HTR-8/SVneo (cell line): ENCODE data around the gene MAMLD1.
A peak's percentile ranks its signal among the peaks of the same experiment; 100 is the strongest.
"Not testable (repeated sequence)": the region's sequence is repeated elsewhere in the genome, so short reads cannot be mapped to it uniquely, and the experiment has no call there.

ENCODE experiments used
- DNase-seq: peaks from one replicate; pipeline ENCODE4 v3.0.0; 2011; ENCODE audit warnings: low spot score, mixed read lengths; ENCODE audit not compliant: insufficient read length
- FAIRE-seq: peaks from 2 replicates; lab custom pipeline; 2011; peaks lifted over from hg19 to GRCh38; lab: Jason Lieb, UNC

Gene MAMLD1, protein sequence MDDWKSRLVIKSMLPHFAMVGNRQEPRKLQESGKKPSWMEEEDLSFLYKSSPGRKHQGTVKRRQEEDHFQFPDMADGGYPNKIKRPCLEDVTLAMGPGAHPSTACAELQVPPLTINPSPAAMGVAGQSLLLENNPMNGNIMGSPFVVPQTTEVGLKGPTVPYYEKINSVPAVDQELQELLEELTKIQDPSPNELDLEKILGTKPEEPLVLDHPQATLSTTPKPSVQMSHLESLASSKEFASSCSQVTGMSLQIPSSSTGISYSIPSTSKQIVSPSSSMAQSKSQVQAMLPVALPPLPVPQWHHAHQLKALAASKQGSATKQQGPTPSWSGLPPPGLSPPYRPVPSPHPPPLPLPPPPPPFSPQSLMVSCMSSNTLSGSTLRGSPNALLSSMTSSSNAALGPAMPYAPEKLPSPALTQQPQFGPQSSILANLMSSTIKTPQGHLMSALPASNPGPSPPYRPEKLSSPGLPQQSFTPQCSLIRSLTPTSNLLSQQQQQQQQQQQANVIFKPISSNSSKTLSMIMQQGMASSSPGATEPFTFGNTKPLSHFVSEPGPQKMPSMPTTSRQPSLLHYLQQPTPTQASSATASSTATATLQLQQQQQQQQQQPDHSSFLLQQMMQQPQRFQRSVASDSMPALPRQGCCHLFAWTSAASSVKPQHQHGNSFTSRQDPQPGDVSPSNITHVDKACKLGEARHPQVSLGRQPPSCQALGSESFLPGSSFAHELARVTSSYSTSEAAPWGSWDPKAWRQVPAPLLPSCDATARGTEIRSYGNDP

DNA sequence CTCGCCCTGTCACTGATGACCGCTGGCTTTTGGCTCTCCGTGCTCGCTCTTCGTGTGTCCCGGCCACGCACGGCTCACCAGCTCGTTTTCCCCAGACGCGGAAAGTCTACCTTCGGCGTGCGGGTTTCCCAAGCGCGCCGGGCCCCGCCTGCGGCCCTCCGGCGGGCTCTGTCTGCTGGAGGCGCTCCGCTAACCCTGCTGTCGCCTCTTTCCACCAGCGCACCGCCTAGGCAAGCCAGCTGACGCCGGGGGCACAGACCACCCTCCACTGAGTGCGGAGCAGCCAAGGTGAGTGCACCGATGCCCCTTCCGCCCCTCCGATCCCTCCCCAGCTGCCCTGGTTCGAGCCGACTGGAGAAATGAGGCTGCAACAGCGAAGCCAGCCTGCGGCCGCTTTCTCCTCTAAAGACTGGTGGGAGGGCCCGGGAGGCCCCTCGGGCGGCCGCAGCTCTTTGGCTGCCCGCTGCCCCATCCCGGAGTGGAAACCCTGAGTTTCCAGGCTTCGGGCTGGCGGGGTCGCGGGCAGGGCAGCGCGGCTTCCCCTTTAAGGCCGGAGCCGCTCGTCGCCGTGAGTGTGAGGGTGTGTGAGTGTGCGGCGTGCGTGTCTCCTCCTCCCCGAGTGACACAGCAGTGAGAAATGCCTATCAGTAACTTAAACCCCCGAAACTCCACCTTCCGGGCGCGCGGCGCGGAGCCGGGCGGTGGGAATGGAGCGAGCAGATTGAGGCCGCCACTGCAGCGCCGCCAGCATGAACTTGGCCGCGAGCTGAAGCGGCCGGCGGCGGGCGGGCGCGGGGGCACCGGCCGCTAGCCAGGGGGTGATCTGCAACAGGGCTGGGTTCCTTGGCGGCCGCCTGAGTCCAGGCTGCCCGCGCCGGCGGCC is at the start of gene MAMLD1:
MAMLD1 (plus strand) TSS at position 719 of the 883 bp plus-strand sequence. CDS start 82,200 bp downstream, outside the sequence.
- no peak for DNase-seq
- no peak for FAIRE-seq

DNA sequence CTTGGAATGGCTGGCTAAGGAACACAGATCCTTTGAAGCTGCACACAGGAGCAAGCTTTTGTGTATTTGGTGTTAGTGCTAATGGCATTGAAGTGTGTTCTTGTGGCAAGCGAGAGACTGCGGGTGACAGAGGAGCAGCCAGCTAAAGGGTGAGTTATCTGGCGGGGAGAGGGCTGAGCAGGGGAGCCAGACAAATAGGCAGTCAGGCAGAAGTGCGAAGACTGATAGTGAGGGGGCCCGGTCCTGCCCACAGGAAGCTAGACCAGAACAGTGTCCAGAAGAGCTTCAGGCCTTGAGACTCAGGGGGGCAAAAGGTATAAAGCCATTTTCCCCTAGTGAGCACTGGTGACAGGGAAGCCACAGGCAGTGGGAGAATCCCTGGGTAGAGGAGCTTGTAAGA is 49.6 kb upstream of the MAMLD1 start:
- DNase-seq, result no peak
- no peak for FAIRE-seq

DNA sequence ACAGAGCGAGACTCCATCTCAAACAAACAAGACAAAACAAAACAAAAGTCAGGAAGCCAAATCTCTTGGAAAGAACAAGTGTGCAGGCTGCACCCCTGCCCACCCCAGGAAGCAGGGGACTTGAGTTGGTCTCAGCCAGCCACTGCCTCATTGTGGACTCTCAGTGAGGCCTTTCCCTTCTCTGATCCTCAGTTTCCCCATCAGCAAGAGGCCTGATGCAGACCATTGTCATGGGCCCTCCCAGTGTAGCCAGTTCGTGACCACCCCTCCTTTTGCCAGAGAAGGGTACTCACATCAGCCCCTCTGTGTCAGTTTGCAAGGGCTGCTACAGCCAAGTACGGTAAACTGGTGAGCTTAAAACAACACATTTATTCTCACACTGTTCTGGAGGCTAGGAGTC is 48.9 kb upstream of the MAMLD1 start:
- FAIRE-seq (no peak), DNase-seq (no peak)

DNA sequence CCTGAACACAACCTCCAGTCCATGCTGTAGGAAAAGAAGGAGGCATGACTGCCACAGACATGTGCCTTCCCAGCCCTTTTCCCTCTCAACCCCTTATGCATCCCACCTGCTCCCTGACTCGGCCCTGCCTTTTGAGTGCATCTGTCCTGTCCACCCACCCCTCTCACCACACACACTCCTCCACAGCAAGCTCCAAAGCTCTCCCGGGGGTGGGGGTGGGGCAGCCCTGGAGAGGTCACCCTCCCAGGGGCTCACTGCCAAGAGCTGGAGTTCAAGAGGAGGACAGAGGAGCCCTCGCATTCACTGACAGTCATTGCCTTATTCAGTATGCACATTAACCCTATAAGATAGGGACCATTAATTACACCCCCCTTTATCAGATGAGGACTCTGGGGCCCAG is 46.6 kb upstream of the MAMLD1 start:
- FAIRE-seq (no peak), DNase-seq (no peak)

DNA sequence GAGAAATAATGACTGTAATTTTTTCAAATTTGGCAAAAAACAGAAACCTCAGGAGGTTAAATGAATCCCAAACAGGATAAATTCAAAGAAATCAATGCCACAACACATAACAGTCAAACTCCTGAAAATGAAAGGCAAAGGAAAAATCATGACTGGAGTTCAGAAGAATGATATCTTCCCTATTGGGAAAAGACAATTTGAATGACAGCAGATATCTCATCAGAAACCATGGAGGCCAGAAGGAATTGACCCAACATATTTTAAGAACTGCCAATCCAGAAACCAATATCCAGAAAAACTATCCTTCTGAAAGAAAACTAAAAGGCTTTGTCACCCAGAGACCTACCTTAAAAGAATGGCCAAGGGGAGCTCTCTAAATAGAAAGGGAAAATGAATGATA is 40.1 kb upstream of the MAMLD1 start:
- FAIRE-seq (no peak), DNase-seq (no peak)

DNA sequence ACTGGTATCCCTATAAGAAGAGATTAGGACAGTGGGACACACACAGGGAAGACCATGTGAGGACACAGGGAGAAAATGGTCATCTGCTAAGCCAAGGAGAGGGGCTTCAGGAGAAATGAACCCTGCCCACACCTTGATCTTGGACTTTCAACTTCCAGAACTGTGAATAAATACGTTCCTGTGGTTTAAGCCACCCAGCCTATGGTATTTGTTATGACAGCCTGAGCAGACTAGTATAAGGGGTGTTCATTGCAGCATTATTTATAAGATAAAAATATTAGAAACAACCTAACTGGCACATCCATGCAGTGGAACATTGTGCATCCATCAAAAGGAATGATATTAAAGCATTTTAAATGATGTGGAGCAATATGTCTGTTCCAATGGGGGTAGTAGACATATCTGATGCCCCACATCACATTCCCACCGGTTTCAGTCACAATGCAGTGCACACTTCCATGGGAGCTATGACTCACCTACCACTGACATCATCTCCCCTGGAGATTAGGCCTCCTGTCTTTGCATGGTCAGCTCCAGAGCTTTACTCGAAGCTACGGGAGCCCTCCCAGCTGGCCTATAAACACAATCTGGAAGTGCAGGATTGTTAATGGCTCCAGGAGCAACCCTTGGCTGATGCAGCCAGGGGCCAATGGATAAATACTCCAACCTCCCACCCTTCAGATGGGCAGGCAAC is 38.9 kb upstream of the MAMLD1 start:
- DNase-seq (peak; percentile 37), FAIRE-seq (no peak)

DNA sequence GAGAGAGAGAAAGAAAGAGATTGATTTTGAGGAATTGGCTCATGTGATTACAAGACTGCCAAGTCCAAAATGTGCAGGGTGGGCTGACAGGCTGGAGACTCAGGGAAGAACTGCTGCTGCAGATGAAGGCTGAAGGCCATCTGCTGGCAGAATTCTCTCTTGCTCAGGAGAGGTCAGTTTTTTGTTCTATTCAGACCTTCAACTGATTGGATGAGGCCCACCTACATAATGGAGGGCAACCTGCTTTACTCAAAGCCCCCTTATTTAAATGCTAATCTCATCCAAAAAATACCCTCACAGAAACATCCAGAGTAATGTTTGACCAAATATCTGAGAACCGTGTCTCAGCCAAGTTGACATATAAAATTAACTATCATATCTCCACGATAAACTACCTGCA is 38.2 kb upstream of the MAMLD1 start:
- DNase-seq, result no peak
- FAIRE-seq, result no peak

DNA sequence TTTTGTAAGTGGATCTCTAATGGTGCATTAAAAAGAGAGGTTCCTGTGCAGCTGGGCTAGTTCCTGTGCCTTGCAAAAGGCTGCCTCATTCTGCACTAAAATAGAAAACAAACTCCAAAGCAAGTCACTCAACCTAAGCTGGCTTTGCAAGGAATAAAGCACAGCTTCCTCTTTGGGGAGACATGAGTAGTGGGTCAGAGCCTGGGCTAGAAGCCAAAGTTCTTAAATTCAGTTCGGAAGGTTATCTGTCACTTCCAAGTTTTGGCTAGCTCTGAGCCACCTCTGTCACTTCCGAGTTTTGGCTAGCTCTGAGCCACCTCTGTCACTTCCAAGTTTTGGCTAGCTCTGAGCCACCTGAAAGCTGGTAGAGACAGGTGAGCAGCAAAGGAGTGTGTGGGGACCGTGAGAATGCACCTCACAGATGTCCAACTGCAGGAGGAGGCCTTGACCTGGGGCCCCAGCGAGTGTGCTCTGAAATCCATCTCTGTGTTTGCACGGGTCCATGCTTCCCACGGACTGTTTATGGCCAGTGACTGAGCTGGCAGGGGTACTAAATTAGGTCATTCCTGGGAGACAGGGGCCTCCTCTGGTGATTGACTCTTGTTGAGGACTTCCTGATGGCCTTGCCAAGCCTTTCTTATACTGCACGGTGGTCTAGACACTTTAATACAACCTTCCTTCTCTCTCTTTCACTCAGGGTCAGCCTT is 36.4 kb upstream of the MAMLD1 start:
- no peak for FAIRE-seq

DNA sequence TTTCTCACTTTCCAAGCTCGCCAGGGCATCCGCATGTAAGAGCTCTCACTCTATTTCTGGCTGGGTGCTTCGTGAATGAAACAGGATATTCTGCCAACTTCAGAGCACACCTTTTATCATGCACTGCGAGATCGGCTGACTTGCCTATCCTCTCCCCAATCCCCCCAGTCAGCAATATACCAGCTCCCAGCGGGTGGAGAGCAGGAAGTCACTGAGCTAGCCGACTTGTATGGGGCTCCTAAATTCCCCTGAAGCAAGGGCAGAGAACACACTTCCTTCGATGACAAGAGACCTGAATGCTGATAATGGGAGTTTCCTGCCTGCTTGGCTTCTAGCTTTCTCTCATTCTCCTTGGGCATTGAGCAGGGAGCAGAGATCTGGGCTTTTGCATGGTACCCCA is 33.8 kb upstream of the MAMLD1 start:
- FAIRE-seq (no peak), DNase-seq (no peak)

More for the DNA sequence above, 36.4 kb upstream of the MAMLD1 start:
- DNase-seq, result no peak

DNA sequence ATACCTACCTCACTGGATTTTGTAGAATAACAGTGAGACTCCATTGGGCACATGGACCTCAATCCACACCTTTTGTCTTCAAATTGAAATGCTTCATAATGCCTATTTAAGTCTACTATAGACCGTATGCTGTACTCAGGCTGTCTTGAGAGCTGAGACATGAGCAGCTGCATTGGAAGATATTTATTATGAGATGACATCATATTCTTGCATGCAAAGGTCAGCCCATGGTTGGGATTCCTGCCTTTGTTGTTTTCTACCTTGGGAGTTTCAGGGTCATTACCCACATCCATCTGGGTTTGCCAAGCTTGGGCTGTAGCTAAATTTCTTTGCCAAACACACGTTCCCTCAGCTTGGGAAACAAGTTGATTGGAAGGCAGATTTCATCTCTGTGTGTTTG is 33.2 kb upstream of the MAMLD1 start:
- DNase-seq (no peak), FAIRE-seq (no peak)

DNA sequence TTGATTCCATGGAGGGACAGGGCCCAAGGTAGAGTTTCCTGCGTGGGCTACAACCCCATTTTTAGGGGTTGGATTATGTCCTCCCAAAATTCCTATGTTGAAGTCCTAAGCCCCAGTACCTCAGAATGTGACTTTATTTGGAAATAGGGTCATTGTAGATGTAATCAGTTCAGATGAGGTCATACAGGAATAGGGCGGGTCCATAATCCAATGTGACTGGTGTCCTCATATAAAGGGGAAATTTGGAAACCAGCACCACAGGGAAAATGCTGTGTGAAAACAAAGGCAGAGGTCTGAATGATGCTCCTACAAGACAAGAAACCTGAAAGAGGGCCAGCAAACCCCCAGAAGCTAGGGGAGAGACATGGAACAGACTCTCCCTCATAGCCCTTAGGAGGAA is 31.1 kb upstream of the MAMLD1 start:
- no peak for DNase-seq
- FAIRE-seq, result no peak

DNA sequence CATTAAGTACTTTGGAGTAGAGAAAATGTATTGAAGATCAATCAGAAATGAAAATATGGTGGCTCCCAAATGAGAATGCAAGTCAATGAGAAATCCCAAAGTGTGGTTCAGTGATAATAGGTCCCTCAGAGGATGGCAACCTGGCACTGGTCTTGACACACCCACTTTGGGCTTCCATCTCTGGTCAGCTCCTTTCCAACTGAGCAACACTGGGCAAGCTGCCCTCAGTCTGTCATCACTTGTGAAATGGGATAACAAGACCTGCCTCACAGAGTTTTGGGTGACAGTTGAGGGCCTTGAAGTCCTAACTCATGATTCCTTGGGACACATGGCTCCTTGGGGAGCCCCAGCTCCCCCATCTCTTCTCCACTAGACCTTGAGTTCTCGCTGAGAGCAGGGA is 29.0 kb upstream of the MAMLD1 start:
- DNase-seq (no peak), FAIRE-seq (no peak)

DNA sequence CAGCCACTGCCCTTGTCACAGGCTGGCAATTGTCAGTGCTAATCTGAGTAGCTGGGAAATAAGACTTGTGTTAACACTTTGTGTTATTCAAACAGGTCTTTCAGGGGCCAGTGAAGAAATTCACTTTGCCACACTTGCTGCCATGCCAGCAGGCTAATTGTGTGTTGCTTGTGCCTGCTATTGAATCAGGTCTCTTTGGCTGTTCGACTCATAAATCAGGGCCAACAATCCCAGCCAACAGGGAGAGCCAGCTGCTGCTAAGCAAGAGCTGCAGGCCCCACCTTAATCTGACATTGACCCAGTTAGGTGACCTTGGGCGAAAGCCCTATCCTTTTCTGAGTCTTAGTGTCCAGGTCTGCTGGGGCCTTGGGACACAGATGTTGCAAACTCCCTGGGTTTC is 28.1 kb upstream of the MAMLD1 start:
- FAIRE-seq, result no peak
- DNase-seq, result no peak

DNA sequence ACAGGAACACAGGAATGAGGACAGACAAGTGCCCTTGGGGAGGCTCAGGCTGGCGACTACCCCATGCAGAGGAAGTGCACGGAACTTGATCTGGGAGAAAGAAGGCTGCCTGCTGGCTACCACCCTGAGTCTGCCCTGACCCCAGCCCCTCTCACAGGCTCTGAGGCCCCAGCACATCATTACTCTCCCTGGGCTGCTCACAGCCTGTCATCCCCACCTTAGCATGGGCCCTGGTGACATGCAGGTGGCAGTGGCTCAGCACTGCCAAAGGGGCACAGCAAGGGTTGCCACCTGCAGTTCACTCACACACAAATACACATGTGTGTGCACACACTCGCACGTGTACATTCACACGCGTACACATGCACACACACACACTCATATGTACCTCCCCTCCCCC is 26.1 kb upstream of the MAMLD1 start:
- no peak for FAIRE-seq
- DNase-seq, result no peak

DNA sequence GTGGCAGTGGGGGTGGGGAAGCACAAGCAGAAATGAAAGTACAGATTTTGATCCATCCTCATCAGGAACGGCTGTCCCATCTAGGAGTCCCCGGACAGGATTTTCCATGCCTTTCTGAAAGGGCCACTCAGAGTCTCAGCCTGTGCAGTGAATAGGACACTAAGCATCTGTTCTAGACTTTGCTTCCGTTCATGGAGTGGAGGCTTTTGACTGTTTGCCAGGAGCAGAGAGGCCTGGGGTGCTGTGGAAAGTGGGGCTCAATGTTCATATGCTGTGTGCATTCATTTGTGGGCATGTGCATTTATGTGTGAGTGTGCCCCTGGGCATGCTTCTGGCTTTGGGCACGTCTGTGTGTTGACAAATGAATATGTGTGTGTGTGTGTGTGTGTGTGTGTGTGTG is 25.6 kb upstream of the MAMLD1 start:
- no peak for FAIRE-seq
- no peak for DNase-seq

DNA sequence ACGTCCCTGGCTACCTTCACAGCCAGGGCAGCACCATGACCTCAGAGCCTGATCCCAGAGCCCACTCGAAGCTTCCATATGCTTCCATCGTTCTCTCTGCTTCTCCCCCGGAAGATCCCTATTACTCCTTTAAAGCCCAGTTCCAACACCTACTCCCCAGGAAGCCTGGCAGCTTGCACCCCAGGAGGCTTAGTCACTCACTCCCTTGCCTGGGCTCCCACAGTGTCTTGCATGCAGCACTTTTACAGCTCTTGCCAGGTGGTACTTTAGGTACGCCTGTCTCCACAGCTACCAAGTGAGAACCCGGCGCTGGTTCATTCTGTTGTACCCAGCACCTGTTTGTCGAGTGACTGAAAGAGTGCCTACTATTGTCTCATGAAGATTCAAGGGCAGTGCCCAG is 24.5 kb upstream of the MAMLD1 start:
- DNase-seq (no peak), FAIRE-seq (no peak)

DNA sequence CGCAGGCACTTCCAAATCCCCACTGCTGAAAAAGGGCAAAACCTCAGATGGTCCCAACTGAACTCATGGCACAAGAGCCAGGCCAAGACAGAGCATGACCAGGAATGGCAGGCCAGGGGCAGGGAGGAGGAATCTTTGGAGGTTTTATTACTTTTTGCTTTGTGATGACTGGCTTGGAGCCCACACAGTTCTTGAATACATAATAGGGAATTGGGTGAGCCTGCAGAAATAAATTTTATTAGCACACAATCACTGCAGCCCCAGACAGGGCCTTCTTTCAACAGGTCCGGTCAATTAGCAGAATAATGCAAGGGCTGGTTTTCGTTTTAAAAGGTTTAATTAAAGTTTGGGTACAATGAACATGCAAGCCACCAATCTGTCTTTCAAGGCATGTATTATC is 23.4 kb upstream of the MAMLD1 start:
- no peak for DNase-seq
- no peak for FAIRE-seq

DNA sequence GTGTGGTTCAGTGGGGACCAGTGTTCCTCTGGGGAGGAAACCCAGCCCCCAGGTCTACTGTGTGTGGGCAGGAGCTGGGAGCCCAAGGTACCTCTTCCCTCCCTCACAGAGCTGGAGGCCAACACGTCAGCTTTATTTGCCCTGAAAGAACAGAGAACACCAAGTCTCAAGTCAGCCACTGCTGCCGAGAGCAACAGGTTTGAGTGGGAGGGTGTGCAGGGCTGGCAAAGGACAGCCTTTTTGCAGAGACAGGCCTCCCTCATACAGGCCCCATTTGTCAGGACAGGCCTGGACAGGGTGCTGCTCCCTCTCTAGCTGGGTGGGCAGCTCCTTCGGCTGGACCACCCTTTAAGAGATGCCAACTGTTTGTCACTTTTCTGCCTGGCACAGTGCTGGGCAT is 22.8 kb upstream of the MAMLD1 start:
- not testable (repeated sequence) for DNase-seq, FAIRE-seq

DNA sequence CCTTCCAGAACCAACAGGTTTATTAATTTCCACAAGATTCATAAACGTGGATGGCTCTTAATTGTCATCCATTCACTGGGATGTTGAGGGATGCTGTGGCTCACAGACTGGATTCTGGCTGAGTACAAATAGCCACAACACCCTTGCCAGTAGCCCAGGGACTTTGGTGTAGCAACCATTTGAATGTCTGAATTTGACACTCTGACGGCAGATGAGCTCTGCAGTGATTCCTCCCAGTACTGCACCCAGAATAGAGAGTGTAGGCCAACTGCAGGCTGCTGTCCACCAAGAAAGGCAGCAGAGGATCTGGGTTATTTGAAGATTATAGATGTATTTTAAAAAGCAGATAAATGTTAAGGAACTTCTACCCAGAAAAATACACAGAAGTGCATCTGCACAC is 15.6 kb upstream of the MAMLD1 start:
- DNase-seq (no peak), FAIRE-seq (no peak)
